Muscle of arm (tissue), 12 donors: ENCODE data around the gene PTCH2. TPM values are rescaled to one million over a fixed set of nuclear protein-coding genes. Genes with fewer than 3 reads are reported as not detected.
"Not testable (repeated sequence)": the region's sequence is repeated elsewhere in the genome, so short reads cannot be mapped to it uniquely, and the experiment has no call there.

Experiments
- DNase-seq: peaks from one replicate; pipeline ENCODE4 v3.0.0-alpha.2; 2013
- polyA plus RNA-seq, 12 donors: library from polyadenylated mRNA; unstranded; fragments of 120-200 nt; gene quantifications; one replicate each; pipeline ENCODE4 v1.2.1, GENCODE V29; 2013; ENCODE audit not compliant: insufficient read length in 12 of 12

Gene PTCH2
- polyA plus RNA-seq, 12 donors, result 5.6 to 49.7 (median 8.7) TPM; not detected in 1

DNA sequence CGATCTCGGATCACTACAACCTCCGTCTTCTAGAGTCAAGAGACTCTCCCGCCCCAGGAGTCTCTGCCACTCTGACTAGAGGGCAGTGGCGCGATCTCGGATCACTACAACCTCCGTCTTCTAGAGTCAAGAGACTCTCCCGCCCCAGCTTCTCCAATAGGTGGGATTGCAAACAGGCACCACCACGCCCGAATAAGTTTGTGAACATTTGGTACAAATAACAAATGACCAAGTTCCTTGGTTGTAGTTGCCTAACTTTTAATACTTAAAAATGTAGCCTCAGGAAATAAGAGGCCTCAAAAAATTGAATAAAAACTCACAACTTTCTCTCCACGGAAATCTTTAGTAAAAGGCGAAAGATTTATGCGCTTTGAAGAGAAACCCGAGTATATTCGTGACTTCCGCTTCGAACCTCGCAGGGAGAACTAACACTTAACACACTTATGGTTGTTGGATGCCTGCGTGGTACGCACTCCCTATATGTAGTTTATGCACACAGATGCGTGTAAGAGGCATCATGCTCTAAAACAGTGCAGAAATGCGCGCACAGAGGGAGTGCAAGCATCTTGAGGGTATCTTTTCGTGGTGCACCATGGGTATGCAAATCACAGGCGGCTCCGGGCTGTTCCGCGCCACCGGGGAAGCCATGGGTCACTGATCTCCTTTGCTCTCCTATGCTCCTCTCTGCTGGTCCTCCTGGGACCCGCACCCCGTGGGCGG, 23.3 kb downstream of the PTCH2 start:
- DNase-seq, result peak; percentile 86

DNA sequence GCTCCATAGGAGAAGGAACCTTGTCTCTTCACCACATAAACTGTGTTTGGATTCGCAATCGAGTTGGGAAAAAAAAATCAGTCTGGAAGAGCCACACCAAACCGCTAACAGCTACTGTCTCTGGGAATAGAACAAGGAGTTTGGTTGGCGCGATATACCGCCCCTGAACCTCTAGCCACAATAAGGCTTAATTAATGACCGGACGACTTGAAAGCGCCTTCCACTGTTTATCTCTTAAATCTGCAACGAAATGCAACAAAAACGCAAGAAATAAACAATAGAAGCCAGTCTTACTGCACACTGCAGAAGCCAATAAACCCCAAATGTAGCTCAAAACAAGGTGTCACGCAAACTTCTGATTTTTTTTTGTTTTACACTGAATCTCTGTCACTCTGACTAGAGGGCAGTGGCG, 23.9 kb downstream of the PTCH2 start:
- DNase-seq, result no peak

DNA sequence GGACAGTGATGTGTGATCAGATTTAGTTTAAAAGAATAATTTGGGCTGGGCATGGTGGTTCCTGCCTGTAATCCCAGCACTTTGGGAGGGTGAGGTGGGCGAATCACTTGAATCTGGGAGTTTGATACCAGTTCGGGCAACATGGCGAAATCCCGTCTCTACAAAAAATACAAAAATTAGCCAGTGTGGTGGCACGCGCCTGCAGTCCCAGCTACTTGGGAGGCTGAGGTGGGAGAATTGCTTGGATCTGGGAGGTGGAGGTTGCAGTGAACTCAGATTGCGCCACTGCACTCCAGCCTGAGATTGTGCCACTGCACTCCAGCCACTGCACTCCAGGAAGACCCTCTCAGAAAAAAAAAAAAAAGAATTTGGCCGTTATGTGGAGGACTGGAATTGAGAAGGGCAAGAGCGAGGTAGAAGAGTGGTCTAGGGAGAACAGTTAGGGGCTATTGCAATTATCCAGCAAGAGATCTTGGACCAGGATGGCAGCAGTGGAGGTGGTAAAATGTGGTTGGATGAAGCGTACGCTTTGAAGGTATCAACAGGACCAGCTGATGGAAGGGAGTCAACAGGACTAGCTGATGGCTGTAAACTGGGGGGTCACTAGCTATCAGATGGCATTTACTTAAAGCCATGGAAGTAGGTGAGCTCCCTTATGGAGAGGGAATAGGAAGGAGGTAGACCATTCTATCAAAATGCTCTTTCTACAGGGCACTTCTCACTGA, 25.1 kb downstream of the PTCH2 start:
- DNase-seq, result no peak

DNA sequence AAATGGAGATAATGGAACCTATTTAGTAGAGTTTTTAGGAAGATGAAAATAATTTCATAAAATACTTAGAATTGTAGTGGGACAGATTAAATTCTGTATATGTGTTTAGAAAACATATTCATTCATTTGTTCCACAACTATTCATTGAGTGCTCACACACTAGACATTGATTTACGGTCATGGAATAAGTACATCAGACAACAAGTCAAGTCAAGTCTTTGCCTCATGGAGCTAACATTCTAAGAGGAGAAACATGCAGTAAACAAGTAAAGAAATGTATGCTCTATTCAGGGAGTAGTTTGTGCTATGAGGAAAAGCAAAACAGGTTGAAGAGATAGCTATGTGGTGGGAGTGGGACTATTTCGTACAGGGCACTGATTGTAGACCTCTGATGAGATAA, 25.7 kb downstream of the PTCH2 start:
- no peak for DNase-seq

DNA sequence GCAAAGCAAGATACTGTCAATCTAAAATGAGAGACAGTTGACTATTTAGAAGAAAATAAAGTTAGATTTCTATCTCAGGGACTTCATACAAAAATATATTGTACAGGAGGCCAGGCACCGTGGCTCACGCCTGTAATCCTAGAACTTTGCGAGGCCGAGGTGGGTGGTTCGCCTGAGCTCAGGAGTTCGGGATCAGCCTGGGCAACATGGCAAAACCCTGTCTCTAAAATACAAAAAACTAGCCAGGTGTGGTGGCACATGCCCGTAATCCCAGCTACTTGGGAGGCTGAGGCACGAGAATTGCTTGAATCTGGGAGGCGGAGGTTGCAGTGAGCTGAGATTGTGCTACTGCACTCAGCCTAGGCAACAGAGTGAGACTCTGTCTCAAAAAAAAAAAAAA, 27.1 kb downstream of the PTCH2 start:
- not testable (repeated sequence) for DNase-seq

DNA sequence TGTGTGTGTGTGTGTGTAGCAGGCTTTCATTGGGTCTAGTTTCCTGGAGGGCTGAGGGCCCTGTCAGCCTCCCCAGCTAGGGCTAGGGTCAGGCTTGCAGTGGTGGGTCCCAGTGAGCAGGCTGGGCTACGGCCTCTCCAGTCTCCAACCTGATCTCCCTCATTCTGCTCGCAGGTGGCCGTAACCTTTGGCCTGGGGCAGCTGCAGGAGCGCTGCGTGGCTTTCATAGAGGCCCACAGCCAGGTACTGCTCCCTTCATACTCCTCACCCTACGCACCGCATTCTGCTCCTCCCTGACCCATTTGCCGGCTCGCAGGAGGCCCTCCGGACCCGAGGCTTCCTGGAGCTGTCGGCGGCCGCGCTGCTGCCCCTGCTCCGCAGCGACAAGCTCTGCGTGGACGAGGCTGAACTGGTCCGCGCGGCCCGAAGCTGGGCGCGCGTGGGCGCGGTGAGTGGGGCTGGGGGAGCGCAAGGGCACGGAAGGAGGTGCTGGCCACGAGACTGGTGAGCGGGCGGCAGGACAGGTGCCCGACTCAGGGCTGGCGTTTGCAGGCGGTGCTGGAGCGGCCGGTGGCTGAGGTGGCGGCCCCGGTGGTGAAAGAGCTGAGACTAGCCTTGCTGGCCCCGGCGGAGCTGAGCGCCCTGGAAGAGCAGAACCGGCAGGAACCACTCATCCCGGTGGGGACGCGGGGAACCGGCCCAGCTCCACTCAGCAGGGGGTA, 30.1 kb downstream of the PTCH2 start:
- no peak for DNase-seq

DNA sequence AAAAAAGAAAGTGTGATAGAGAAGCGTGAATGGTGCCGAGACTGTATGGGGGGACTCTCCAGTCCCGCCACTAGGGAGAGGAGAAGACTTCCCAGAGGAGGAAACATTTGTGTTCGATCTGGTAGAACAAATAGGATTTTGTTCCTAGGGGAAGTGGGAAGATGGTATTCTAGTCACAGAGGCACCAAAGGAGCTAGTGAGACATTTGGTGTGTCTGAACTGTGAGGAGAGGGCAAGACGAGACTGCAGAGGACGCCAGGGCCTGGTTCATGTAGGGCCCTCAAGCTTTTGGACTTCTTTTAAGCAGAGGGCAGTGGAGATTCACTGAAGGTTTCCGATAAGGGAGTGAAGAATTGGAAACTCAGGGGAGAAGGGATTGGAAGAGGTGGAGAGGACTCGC, 31.8 kb downstream of the PTCH2 start:
- no peak for DNase-seq

DNA sequence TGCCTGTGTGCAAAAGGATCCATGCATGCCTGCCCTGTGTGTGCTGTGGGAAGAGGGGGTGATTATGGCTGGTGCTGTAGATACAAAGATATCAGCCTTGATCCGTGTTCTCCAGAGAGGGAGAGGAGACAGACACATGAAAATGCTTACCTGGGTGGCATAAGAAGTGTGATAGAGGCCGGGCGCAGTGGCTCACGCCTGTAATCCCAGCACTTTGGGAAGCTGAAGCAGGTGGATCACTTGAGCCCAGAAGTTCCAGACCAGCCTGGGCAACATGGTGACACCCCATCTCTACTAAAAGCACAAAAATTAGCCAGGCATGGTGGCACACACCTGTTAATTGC, 32.3 kb downstream of the PTCH2 start:
- DNase-seq, result not testable (repeated sequence)

DNA sequence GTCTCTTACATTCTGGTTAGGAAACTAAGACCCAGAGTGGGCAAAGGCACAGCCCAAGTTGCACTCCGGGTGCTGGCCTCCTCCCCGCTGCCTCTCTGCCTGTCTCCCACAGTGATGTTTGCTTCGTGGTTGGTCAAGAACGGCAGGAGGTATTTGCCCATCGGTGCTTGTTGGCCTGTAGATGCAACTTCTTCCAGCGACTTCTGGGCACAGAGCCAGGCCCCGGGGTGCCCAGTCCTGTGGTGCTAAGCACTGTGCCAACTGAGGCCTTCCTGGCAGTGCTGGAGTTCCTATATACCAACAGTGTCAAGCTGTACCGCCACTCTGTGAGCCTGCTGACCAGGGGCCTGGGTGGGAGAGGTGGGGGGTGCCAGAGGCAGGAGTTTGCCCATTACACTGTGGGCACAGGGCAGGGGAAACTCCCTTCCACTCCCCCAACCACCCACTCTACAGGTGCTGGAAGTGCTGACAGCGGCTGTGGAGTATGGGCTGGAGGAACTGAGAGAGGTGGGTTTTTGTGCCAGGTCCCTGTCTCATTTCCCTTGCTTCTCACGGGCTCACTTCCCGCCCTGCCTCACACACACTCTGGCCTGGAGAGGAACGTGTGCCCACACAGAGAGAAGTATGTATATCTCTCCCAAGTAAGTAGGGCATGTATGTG, 32.8 kb downstream of the PTCH2 start:
- DNase-seq, result no peak

DNA sequence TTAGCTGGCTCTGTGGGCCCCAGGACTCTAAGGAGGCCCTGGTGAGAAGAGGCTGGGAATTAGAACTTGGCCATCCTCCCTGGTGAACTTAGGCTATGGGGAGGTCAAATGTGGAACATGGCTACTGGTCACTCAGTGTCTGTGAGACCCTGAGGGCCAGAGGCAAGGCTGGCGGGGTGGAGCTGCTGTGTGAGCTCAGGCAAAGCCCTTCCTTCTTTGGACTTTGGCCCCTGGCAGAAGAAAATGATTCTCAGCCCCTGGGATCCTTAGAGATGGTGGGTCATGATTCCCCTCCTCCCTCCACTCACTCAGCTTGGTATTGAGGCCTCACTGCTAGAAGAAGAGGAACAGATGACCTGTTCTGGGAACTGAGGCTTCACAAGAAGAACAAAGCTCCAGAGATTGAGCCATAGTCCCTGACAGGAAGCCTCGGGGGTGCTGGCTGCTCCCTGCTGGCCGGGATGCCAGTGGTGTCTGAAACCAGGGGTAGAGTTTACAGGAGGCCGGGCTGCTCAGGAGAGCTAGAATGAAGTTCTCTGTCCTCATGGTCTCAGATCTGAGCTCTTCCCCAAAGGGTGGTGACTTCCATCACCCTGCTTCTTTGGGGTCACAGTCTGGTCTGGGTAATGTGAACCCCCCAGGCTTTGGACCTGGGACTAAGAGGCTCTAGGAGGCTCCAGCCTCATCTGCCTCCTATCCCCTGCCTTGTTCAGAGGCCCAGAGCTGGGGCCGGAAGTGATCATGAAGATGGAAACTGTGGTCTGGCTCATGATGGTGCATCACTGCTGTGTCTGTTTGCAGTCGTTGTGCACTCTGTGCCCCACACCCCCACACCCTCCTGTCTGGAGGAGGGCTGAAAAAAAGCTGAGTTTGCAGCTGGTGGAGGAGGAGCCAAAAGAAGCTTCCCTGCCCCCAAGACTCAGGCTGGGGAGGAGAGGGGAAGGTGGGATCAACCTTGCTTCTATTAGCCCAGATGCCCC, 33.8 kb downstream of the PTCH2 start:
- peak; percentile 66 for DNase-seq

DNA sequence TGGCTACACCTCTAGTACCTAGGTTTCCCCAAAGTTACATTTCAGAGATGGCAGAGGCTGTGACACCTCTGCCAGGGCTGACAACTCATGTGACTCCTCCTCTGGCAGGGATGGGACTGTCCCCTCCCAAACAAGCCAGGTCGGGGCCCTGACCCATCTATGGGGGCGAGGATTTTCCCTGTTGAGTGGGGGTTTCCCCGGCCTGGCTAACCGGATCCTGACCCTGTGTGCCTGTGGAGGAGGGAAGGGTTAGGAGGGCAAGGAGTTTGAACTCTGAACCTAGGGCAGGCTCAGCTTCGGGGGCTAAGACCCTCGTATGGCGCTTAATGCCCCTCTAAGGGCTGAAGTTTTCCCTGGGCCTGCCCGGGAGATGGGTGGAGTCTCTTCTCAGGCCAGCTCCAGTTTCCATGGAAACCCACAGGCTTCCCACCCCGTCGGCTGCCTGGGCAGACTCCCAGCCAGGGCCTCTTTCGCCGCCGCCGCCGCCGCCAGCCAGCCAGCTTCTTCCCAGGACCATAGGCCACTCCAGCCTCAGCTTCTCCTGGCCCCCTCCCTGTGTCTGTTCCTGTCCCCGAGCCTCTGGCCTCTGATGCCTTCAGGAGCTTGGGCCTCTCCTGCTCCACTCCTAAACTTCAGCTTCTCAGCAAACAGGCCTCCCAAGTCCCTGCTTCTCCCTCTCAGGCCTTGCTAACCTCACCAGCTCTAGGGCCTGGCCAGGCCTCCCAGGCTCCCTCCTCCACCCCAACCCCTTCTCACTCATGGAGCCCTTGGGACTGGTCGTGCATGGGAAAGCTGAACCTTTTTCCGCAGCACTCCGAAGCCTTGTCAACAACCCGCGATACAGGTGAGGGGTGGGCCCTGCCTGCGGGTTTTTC, 34.8 kb downstream of the PTCH2 start, which contains the start of gene BTBD19:
BTBD19 (plus strand) TSS at position 461 of the 875 bp plus-strand sequence; CDS start at position 759, 298 bp downstream.
- DNase-seq, result peak; percentile 92

DNA sequence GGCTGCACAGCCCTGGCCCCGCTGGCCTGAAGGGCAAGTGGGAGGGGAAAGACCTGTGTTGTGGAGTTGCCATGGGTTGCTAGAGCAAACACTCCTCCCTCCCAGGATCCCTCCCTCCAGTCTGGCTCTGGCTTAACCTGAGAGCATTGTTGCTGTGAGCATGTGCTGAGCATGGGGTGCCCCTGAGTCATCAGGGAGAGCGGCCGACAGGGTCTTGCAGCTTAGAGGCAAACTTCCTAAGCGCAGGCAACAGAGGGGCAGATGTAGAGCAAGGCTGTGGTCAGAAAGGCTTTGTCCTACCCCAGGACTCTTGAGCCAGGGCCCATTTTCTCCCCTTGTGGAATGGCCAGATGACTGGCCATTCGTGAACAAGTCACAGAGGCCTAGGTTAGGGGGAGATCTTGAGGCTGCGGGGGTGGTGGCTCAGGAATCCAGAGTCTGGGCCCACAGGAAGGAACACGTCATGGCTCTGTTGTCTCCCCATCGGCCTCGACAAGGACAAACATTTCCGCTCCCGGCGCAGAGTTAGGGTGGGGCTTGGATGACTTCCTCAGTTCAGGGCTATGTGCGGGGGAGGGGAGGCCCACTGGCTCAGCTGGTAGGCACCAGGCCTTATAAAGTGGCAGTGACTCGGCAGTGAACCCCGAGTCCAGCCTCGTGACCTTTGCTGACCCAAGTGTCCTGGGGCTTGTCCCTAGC, 35.5 kb downstream of the PTCH2 start:
- peak; percentile 95 for DNase-seq

DNA sequence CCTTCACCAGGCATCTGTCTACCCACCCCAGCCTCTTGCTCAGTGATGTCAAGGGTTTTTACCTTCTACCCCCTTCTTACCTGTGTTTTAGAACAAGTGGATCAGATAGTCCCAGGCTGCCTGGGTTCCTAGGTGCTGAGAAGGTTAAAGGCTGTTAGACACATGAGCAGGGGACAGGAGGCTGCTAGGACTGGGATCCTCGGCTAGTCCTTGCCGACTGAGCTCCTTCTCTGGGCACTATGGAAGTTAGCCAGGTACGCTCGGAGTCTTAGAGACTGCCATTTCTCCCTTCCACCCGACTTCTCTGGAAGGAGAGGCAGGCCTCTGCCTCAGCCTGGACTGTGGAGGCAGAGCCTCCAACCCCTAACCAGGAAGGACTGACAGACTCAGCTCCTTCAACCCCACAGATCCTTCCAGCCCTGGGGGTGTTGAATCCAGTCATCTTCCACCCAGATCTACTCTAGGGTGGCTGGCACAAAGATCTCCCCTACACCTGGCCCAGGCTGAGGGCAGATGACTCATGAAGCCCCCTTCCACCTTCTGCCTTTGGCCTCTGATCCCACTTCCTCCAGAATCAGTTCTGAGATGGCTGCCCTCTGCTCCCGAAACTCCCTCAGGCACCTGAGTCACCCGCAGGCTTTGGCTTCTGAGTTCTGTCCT, 36.2 kb downstream of the PTCH2 start, which contains the start of gene DYNLT4:
DYNLT4 (minus strand) TSS at position 648 of the 660 bp plus-strand sequence. CDS start 683 bp downstream, outside the sequence.
- DNase-seq, result no peak

DNA sequence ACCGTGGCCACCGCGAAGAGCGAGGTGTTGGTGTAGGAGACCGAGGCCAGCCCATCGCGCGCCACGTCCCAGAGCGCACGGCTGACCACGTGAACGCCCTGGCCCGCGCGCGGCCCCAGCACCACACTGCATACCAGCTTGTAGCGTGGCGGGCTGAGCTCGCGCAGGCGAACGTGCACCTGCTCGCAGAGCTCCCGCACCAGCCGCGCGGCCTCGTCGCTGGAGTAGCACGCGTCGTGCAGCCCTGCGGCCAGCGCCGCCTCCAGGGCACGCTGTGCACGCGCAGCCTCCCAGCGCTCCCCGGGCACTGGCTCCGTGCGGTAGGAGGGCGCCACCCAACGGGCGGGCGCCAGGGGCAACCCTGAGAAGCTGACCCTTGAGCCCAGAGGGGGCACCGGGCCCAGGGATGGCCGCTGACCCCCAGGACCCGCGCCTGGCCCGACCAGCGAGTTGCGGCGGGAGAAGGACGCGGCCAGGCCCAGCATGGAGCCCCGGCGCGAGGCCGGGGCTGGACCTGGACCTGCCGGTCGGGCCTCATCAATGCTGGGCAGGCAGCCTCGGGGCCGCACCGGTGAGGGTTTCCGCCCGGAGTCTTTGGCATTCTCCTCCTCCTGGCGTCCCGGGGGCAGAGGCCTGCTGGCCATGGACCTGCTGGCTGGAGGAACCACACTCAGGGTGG, 36.9 kb downstream of the PTCH2 start:
- DNase-seq, result no peak

DNA sequence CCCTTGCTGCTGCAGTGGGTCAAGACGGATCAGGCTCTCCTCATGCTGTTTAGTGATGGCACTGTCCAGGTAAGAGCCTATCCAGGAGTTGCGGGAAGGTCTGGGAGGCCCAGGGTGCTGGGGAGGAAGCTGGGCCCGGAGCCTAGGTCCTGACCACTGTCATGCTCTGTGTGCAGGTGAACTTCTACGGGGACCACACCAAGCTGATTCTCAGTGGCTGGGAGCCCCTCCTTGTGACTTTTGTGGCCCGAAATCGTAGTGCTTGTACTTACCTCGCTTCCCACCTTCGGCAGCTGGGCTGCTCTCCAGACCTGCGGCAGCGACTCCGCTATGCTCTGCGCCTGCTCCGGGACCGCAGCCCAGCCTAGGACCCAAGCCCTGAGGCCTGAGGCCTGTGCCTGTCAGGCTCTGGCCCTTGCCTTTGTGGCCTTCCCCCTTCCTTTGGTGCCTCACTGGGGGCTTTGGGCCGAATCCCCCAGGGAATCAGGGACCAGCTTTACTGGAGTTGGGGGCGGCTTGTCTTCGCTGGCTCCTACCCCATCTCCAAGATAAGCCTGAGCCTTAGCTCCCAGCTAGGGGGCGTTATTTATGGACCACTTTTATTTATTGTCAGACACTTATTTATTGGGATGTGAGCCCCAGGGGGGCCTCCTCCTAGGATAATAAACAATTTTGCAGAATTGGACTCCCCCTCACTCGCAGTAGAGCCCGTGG, 37.6 kb downstream of the PTCH2 start:
- no peak for DNase-seq

DNA sequence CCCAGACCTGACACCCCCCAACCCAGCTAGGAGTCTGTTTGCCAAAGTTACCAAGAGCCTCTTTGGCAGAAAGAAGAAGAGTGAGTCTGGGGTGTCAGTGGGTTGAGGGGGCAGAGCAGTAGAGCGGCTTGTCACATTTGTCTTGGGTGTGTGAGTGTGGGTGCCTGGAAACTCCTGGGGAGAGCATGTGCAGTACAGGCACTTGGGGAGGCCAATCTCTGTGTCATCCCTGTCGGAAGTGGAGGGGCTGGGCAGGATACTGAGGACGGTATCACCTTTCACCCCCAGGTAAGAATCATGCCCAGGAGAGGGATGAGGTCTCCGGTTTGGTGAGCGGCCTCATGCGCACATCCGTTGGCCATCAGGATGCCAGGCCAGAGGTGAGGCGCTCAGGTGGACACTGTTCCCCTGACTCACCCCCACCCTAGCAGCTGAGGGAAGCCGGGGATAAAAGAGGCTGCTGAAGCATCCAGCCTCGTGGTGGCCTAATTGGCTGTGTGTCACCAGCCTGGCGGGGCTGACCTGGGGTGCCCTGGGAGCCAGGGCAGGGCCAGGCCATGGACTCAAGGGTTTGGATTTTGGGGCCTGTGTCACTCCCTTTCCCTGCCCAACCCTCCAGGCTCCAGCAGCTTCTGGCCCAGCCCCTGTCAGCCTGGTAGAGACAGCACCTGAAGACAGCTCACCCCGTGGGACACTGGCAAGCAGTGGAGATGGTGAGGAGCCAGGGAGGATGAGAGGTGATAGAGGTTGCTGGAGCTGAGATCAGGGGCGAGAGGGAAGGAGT, 39.5 kb downstream of the PTCH2 start:
- no peak for DNase-seq

DNA sequence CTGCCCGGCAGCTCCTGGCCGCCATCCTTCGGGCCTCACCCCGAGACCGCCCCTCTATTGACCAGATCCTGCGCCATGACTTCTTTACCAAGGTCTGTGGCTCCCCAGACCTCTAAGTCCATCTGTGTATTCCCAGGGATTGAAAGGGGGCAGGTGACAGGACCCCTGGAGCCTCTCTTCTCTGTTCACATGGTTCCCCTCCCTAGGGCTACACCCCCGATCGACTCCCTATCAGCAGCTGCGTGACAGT, 40.1 kb downstream of the PTCH2 start:
- DNase-seq, result no peak
